Myocyte (in vitro differentiated cells): Measurements from ENCODE around the gene MYOT. TPM values are rescaled to one million over a fixed set of nuclear protein-coding genes. Genes with fewer than 3 reads are reported as not detected.
"Not testable (repeated sequence)": the region's sequence is repeated elsewhere in the genome, so short reads cannot be mapped to it uniquely, and the experiment has no call there.

Source experiments
- DNase-seq: peaks from one replicate; pipeline ENCODE4 v3.0.0-alpha.2; 2012; ENCODE audit warnings: low read depth
- total RNA-seq: library from RNA; depleted of rRNA; stranded (reverse); fragments of >200 nt; gene quantifications from 2 replicates; pipeline ENCODE4 v1.2.3, GENCODE V29; 2014

MYOT gene
- total RNA-seq, 1 donor from 2014 or later: 23.8 TPM

DNA sequence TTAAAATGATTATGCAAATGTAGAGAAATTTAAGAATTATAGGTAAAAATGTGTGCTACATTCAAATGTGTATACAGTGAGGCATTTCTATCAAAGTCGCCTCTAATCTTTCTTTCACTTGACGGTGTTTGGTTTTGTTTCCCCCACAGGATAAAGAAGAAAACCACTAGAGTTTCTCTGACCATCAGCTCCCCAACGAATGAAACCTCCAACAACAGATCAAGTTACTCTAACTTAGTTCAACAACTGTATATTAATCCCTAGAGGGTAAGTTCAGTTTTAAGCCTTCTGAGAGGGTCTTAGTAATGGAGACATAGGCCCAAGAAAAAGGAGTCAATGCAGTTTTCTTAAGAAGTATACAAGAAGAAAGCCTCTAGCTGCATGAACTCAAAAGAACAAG is 11.5 kb upstream of the MYOT start:
- peak; percentile 56 for DNase-seq

DNA sequence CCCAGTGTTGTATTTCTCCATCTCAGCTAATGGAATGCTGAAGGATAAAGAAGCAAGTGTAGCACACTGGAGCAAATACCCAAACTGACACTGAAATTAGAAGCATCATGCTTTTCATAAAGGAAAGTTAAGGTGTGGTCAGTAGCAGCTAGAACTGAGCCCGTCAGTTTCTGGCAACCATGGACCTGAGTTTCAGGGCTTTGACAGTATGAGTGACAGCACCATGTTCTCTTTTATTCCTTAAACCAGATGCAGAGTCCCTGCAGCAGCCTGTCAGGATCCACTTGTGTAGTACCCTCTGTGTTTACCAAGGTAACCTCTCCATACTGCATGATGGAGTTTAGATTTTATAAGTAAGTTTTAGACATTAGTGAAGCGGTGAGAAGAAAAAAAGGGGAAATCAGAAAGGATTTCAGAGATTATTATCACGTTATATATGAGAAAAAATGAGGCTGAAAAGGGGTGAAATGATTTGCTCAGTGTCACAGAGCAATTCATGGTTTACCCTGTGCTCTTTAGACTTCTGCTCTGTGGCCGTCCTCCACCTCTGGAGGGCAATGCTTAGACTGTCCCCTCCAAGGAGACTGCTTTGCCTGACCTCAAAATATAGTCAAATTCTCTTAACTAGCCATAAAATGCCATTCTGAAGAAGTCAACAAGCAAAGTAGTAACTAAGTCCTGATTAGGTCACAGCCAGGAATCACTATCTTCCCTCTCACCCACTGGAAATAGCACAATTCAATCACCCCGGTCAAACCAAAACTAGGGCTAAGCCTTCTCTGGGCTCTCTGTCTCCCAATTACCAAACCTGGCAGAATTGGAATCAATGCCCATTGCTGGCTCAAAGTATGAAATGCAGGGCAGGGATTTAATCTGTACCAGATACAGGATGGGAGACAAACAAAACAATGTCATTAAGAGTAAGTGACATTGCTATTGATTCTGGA is 10.5 kb upstream of the MYOT start:
- peak; percentile 64 for DNase-seq

DNA sequence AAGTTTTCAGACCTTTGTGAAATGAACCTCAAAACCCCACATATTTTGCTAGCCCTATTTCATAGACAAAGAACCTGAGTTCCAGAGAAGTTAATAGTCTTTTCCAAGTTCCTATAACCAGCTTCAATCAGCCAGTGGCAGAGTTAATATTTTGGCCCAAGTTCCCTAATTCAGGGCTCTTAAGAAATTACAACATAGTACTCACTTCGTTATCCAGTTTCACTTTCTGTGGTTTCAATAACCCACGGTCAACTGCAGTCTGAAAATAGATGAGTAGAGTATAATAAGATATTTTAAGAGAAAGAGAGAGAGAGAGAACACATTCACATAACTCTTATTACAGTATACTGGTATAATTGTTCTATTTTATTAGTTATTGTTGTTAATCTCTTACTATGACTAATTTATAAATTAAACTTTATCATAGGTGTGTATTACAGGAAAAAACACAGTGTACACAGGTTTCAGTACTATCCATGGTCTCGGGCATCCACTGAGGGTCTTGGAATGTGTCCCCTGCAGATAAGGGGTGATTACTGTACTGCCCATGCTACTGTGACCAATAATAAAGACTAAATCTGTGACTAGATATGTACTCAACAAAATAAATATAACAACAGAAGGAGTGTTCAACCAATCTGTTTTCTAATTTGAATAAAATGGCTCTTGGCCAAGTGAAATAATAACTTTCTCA is 9.3 kb upstream of the MYOT start:
- DNase-seq: peak; percentile 80

DNA sequence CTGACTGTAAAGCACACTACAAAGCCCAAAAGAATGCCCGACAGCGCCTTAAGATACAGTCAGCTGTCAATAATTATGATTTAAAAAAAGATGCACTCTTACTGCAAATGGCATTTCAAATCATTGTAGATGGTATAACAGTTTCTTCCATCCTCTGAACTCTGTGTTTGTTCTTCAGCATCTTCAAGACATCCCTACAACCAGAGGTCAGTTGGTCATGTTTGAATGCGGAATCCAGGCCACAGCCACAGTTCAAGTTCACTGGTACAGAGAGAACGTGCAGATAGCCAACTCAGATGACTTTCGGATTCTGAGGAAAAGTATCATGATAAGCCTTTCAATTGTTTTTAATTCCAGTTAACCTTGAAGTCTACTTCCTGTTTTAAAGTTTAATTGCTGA is 8.7 kb upstream of the MYOT start:
- peak; percentile 65 for DNase-seq

DNA sequence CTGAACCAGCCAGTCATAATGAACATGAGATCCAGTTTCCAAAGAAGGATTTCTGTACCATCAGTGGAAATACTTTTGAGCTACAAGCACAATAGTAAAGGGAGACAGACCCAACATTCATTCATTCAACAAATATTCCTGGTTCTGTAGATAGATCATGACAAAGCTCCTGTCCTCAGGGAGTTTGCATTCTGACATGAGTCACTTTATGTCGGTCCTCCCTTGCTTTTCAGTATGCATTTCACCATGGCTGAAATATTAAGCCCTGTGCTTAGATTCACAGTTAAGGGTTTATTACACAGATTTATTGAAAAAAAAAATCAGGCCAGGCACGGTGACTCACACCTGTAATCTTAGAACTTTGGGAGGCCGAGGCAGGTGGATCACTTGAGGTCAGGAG is 5.4 kb upstream of the MYOT start:
- no peak for DNase-seq

DNA sequence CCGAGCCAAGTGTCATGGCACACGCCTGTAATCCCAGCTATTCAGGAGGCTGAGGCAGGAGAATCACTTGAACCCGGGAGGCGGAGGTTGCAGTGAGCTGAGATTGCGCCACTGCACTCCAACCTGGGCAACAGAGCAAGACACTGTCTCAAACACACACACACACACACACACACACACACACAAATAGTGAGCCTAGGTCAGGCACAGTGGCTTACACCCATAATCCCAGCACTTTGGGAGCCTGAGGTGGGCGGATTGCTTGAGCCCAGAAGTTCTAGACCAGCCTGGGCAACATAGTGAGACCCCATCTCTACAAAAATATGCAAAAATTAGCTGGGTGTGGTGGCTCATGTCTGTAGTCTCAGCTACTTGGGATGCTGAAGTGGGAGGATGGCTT is 4.0 kb upstream of the MYOT start:
- DNase-seq: not testable (repeated sequence)

DNA sequence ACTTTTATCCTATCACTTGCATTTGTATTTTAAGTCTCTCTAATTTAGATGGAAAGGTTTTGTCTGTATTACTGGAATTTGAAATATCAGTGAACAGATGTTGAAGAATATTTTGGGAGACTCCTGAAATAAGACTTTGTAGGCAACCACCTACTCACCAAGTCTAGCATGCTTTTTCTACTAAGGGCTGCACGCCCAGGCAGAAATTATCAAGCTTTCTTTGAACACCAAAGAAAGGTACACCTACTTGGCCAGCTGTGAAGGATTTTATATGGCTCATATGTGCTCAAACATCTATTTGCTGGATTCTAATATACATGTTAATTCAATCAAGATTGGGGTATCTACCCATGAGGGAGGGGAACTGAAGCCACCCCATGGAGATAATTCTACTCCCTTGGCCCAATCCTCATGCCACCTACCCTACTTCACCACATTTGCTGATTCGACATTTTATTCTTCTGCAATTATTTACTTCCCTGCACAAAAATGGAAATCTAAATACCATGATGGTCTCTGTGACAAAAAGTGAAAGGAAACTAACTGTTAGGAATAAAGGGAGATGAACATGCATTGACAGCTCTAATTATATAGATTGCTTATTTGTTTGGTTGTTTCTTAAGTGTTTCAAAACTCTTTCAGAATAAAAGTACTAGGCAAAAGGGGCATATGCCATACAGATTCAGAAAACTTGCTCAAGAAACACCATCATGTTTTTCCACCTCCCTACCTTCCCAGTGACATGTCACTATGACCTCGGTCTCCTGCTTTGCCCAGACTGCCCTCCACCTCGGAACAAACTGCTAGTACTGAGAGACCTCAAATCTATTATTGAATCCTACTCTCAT is 895 bp upstream of the MYOT start:
- DNase-seq: no peak

DNA sequence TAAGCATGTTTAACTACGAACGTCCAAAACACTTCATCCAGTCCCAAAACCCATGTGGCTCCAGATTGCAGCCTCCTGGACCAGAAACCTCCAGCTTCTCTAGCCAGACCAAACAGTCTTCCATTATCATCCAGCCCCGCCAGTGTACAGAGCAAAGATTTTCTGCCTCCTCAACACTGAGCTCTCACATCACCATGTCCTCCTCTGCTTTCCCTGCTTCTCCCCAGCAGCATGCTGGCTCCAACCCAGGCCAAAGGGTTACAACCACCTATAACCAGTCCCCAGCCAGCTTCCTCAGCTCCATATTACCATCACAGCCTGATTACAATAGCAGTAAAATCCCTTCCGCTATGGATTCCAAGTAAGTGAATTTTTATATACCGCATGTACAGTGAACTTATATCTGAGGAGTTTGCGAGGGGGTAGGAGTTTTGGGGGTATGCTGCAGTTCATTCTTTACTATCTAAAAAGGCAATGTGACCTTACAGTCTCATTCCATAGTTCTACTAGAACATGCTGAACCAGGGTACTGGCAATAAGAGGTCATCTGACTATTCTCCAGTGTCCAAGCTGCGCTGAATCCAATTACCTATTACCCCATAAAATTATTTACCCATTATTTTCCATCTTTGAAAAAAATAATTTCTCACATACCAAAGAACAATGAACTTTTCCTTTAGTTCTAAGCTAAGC is 3.1 kb downstream of the MYOT start:
- DNase-seq: no peak

DNA sequence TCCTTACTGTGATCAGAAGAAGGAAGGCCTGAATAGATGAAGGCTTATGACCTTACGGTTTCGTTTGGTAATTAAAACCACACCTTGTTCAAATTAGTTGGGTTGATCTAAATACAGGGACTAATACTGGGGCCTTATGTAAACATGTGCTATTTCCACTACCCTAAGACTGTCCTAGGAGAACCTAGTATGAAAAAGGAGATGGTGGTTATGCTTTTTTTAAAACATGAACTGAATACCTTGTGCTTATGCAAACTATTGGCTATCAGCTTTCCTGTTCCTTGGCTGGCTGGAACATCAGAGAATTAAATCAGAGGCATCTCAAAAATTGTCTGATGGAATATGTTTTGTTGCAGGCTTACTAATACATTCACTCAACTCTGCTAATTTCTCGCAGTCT is 3.9 kb downstream of the MYOT start:
- no peak for DNase-seq

DNA sequence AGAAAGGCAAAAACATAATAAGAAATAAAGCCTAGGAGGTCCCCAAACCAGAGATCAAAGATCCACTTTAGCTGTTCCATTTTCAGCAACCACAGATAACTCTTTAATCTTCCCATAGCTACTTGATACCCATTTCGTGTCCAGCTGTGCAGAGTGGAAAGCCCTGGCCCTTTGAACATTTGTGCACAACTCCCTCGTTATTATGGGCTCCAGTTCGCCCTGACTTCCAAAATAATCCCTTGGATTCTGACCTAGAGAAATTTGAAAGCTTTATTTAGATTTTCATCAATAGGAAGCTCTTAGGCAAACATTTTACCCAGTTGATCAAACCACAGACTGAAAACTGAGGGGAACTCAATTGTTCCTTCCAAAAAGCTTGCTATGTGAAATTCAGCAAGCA is 4.8 kb downstream of the MYOT start:
- peak; percentile 34 for DNase-seq

DNA sequence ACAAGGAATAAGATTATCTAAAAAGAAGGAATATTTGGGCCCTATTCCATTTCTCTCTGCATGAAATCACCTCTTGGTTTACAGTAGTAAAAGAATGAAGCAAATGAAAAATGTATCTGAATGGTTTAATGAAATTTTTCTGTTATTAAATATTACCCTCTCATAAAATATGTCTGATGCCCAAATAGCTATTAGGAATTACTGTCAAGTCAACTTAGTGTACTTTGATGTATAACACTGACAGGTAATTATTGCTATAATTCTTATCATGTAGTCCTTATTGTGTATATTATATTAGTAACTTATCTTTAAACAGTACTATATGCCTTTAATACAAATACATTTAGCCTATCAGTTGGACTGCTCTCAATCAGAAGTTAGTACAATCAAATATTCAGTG is 8.4 kb downstream of the MYOT start:
- no peak for DNase-seq

DNA sequence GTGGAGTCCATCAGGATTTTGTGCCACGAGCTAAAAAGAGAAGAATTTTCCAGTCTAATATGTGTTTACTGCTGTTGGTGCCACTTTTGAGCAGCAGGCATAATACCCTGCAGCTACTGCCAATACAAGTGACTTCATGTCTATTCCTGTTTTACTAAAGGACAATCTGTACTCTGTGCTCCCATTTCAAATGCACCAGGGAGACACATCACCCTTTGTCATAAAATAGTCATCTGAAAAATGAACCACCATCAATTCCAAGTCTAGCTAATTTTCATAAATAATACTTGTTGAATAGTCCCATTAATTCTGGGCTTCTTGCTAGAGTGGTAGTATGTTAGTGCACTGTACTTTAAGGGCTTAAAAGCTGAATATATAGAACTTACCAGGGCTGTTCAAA is 12.7 kb downstream of the MYOT start:
- peak; percentile 47 for DNase-seq

DNA sequence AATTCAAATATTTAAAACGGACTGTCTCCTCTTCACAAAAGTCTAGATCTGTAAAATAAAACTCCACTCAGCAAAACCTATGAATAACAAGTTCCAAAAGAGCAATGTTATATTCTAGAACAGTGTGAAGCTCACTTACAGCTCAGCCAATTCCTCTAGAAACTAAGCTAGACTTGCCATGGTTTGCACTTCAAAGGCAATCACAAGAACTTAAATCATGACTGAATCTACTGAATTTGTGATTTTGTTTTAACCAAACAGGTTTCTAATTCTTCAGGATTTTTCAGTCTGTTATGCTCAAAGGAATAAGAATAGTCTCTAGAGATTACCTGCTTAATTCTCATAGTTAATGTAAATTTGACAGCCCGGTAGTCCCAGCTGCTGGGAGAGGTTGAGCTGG is 20.2 kb downstream of the MYOT start:
- DNase-seq: no peak

DNA sequence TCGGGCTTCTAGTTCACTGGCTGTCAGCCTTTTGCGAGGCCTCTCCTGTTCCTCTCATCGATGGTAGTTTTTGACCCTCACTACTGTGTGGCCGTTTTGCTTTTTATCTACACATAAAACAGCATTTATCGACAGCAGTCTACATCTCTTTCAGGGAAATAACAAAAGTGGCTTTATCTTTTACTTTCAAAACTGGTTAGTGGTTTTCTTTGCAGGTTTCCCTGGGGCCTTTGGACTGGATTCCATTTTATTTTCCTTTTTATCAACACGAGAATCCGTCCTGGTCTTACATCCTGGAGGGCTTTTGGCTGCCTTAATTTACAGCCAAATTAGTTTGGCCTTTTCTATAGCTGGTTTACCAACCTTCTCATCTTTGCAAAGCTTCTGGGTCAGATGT is 20.8 kb downstream of the MYOT start:
- DNase-seq: peak; percentile 7

DNA sequence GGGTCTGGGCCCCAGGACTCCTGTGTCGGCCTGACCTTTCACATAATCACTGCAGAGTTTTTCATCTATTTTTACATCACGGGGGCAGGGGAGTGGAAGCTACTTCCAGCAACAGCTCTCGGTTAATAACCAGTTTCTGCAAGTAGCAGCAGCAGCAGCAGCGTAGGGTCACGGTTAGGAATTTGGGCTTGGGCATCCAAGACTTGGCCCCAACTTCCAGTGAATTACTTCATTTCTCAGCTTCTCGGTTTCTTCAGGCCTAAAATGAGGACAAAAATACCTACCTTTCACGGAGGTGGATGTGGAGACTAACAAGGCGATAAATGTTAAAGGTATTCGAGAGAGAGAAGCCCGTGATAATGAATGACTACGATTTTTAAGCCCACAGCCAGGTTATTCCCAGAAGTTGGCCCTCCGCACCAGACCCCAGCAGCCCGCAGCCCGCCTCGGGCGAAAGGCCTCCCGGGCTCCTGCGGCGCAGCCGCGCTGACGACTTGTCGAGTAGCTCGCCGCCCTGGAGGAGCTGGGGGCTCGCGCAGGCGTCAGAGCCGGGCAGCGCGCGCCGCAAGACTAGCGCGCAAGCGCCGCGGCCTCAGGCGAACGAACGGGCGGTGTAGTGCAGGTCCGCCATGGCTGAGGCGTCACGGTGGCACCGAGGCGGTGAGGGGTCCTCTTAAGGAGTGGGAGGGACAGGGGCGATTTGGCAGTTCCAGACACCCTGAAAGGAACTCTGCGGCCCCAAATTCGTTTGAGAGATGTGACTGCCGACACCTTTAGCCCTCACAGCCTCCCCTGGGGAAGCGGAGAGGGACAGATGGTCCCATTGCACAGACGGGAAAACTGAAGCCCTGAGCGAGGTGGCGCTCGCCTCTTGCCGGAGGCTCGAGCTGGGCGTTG is 21.5 kb downstream of the MYOT start, which contains the start of gene PKD2L2:
Gene PKD2L2 (plus strand): TSS at position 595 of the 897 bp plus-strand sequence. CDS start 35 bp downstream, at position 630.
- DNase-seq: peak; percentile 21

DNA sequence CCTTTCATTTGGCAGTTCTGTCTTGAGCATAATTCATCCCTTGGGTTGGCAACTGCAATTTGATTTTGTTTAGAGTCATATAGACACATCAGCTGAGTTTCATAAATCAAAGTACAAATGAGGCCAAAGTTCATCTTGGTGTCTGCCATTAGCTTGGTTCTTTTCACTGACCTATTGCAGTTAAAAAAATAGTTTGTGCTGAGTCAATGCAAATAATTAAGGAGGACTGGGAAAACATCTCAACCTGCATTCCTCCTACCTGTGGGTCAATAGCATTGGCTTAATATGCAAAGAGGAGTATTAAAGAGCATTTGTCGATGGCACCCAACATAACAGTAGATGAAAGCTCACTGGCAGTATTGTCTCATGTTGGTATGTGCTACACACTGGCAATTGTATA is 23.2 kb downstream of the MYOT start:
- DNase-seq: no peak

DNA sequence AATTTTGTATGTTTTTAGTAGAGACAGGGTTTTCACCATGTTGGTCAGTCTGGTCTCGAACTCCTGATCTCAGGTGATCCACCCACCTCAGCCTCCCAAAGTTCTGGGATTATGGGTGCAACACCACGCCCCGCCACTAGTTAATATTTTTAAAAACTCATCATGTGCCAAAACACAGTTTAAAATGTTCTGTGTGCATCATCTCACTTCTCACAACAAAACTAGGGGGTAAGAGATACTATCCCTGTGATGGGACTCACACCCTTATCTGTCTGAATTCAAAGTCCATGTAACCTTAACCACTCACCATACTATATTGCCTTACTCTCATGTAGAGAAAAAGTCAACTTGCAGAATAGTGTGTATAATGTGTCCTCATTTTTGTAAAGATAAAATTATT is 24.2 kb downstream of the MYOT start:
- no peak for DNase-seq

DNA sequence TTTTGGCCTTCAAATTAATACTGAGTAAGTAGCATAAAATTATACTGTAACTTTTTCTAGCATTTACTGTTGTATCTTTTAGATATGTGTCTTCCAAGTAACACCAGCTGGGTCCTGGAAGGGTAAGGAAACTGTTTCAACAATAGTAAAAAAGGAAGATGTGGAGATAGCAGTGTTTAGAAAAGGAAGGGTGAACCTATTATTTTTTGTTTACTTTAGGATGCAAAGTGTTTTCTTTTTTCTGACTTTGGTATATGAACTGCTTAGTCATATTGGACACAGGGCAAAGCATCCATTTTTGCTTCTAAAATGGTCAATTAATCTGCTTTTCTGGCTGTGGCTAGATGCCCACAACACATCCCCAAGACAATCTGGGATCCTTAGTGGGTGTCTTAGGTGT is 26.9 kb downstream of the MYOT start:
- no peak for DNase-seq

DNA sequence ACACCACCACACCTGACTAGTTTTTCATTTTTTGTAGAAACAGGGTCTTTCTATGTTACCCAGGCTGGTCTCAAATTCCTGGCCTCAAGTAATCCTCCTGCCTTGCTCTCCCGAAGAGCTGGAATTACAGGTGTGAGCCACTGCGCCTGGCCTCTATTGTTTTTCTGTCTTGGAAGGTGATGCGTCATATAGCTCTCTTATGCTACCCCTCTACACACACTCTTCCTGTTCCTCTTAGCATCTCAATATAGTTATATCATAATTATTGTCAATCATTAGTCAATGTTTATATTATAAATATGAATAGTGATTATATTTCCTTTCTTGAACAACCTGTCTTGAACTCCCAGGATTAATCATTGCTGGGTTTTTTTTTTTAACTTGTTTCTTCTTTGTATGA is 28.9 kb downstream of the MYOT start:
- DNase-seq: no peak

DNA sequence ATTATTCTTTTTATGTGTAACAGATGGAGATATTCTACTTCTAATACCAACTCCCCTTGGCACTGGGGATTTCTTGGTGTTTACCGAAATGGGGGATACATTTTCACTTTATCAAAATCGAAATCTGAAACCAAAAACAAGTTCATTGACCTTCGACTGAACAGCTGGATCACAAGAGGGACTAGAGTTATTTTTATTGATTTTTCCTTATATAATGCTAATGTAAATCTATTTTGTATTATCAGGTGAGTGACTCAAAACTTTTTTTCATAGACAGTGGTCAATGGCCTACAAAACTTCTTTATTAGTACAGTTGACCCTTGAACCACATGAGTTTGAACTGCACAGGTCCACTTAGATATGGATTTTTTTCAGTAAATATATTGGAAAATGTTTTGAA is 31.8 kb downstream of the MYOT start:
- no peak for DNase-seq
